Endothelial cell (in vitro differentiated cells): Measurements from ENCODE around the gene C4orf36. TPM values are rescaled to one million over a fixed set of nuclear protein-coding genes. Genes with fewer than 3 reads are reported as not detected.

Source experiments
- DNase-seq: peaks from one replicate; pipeline ENCODE4 v3.0.0; 2021; ENCODE audit warnings: low spot score
- H3K27ac Mint-ChIP-seq: one replicate; pipeline ENCODE4 v1.8.0; 2021; ENCODE audit warnings: mixed read lengths, inconsistent platforms; ENCODE audit not compliant: unreplicated experiment
- H3K27me3 Mint-ChIP-seq: one replicate; pipeline ENCODE4 v1.8.0; 2021; ENCODE audit warnings: mild to moderate bottlenecking, moderate library complexity, mixed read lengths, inconsistent platforms; ENCODE audit not compliant: unreplicated experiment
- H3K36me3 Mint-ChIP-seq: one replicate; pipeline ENCODE4 v1.8.0; 2021; ENCODE audit warnings: mild to moderate bottlenecking, low read depth, mixed read lengths, inconsistent platforms; ENCODE audit not compliant: unreplicated experiment
- H3K4me1 Mint-ChIP-seq: one replicate; pipeline ENCODE4 v1.8.0; 2021; ENCODE audit warnings: mild to moderate bottlenecking, mixed read lengths, inconsistent platforms; ENCODE audit not compliant: unreplicated experiment
- H3K4me3 Mint-ChIP-seq: one replicate; pipeline ENCODE4 v1.8.0; 2021; ENCODE audit warnings: mild to moderate bottlenecking, mixed read lengths, inconsistent platforms; ENCODE audit not compliant: unreplicated experiment
- H3K9me3 Mint-ChIP-seq: one replicate; pipeline ENCODE4 v1.8.0; 2021; ENCODE audit warnings: mixed read lengths, inconsistent platforms; ENCODE audit not compliant: unreplicated experiment
- total RNA-seq: library from RNA; stranded (reverse); fragmentation: NEBNext Ultra II Directional; extraction: Animal tissue kit (Norgen Biotek cat#: 25700); gene quantifications from one replicate; pipeline ENCODE4 v1.2.1, GENCODE V29; 2021; ENCODE audit not compliant: unreplicated experiment
- TF ChIP-seq, protein P1 (sequence below): fragments of 200-600 bp; sonication (generic); IDR thresholded peaks from one replicate; pipeline ENCODE4 v1.5.0; 2021; ENCODE audit warnings: antibody characterized with exemption; ENCODE audit not compliant: unreplicated experiment

The C4orf36 gene
- total RNA-seq, 1 donor from 2014 or later: 0.72 TPM

DNA sequence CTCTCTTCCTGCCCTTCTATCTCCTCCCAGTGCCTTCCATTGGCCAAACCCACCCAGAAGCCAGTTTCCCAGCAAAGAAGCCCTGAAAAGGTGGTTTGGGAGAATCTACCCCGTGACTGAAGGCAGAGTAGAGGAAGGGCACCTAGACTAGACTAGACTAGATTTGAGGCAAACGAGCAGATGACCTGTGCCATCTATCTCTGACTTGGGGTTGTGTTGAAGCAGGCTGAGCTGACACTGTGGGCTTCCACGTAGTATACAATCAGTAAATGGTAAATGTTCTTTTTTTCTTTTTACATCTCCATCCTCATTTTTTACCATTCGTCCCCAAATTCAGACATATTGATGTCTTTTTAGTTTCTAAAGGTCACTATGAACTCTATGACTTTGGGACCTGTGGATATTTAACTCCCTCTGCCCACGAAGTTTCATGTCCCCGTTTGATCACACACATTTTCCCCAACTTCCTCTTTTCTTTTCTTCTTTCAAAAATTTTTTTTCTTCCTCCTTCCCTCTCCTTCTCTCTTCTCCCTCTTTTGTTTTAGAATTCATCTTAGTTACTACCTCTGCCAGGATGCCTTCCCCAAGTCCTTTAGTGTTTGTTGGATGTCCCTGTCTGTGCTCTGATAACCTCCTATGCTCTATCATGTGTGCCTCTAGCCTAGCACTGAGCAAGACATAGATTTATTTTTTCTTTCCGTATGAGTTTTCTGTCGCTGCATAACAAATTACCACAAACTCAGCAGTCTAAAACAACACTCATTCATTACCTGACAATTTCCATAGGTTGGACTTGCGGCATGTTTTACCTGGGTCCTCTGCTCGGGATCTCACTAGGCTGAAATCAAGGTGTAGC, 36.4 kb upstream of the C4orf36 start:
- Mint-ChIP-seq H3K27me3 (no peaks in the 10 kb centered on the region), H3K36me3 (peaks cover 4% of the 10 kb centered on the region), H3K4me1 (peaks cover 10% of the 10 kb centered on the region), H3K4me3 (no peak overlapping the region), H3K27ac (no peak overlapping the region), H3K9me3 (no peaks in the 10 kb centered on the region)
- TF ChIP-seq, protein P1, sequence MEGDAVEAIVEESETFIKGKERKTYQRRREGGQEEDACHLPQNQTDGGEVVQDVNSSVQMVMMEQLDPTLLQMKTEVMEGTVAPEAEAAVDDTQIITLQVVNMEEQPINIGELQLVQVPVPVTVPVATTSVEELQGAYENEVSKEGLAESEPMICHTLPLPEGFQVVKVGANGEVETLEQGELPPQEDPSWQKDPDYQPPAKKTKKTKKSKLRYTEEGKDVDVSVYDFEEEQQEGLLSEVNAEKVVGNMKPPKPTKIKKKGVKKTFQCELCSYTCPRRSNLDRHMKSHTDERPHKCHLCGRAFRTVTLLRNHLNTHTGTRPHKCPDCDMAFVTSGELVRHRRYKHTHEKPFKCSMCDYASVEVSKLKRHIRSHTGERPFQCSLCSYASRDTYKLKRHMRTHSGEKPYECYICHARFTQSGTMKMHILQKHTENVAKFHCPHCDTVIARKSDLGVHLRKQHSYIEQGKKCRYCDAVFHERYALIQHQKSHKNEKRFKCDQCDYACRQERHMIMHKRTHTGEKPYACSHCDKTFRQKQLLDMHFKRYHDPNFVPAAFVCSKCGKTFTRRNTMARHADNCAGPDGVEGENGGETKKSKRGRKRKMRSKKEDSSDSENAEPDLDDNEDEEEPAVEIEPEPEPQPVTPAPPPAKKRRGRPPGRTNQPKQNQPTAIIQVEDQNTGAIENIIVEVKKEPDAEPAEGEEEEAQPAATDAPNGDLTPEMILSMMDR: no peak
- no peak for DNase-seq

DNA sequence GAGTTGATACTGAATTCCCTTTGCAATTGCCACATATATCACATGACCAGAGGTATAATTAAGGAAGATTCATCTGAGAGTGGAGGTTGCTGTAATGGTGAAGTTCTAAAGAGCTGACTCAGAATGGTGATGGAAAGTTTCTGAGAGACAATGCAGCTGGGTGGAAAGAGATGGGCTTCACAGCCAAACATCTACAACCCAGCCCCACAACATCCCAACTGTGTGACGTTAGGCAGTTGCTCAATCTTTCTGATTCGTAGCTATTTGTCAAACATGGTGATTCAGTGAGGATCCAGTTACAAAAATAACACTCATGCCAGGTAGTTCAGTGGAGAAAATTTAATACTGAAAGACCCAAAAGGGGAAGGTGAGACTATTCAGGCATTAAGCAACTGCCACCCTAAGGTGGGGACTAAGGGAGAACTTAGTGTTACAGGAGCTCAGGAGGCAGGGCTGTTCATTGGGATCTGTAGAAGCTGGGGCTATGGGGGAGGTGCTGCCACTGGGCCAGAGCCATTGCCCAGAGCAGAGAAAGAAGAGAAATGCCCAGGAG, 35.7 kb upstream of the C4orf36 start:
- Mint-ChIP-seq H3K4me3 (no peak overlapping the region), H3K27me3 (no peaks in the 10 kb centered on the region), H3K27ac (no peak overlapping the region), H3K9me3 (no peaks in the 10 kb centered on the region), H3K4me1 (peaks cover 7% of the 10 kb centered on the region), H3K36me3 (peaks cover 4% of the 10 kb centered on the region)
- TF ChIP-seq, protein P1: no peak
- no peak for DNase-seq

DNA sequence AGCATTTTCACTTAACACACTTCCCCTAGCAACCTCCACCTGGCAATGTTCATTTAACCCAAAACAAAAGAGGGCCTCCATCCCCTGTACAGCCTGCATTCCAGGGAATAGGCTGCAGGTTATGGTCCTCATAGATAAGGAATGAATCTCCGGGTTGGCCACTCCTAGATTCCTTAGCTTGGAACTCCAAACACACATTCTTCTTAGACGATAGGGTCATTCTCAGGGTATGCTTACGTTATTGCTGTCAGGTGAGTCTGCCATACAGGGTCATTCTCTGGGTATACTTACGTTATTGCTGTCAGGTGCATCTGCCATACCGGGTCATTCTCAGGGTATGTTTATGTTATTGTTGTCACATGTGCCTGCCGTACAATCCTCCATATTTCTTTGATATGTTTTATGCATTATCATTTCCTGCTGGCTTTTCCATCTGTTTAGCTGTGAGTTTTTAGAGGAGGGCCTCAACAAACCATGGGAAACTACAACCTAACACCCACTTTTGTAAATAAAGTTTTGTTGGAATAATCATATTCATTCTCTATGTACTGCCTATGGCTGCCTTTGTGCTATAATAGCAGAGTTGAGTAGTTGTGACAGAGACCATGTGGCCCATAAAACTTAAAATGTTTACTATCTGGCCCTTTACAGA, 34.3 kb upstream of the C4orf36 start:
- H3K9me3 Mint-ChIP-seq: no peaks in the 10 kb centered on the region

DNA sequence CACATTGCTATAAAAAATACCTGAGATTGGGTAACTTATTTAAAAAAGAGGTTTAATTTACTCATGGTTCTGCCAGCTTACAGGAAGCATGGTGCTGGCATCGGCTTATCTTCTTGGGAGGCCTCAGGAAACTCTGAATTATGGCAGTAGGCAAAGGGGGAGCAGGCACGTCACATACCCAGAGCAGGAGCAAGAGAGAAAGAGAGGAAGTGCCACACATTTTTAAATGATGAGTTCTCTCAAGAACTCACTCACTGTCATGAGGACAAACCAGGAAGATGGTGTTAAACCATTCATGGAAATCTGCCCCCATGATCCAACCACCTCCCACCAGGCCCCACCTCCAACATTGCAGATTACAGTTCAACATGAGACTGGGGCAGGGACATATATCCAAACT, 32.6 kb upstream of the C4orf36 start:
- peaks cover 4% of the 10 kb centered on the region for H3K36me3 Mint-ChIP-seq
- no peak for DNase-seq

More for the DNA sequence above, 34.3 kb upstream of the C4orf36 start:
- Mint-ChIP-seq H3K27me3 (no peaks in the 10 kb centered on the region), H3K4me3 (no peak overlapping the region), H3K4me1 (peaks cover 11% of the 10 kb centered on the region), H3K36me3 (peaks cover 4% of the 10 kb centered on the region), H3K27ac (no peak overlapping the region)
- no peak for DNase-seq
- TF ChIP-seq, protein P1: no peak

More for the DNA sequence above, 32.6 kb upstream of the C4orf36 start:
- no peaks in the 10 kb centered on the region for H3K27me3 Mint-ChIP-seq
- peak overlapping the region; percentile 22 for H3K27ac Mint-ChIP-seq
- no peaks in the 10 kb centered on the region for H3K9me3 Mint-ChIP-seq
- peaks cover 11% of the 10 kb centered on the region for H3K4me1 Mint-ChIP-seq
- TF ChIP-seq, protein P1: no peak
- no peak overlapping the region for H3K4me3 Mint-ChIP-seq
